ENCODE data around the gene CDHR3. TPM values are rescaled to one million over a fixed set of nuclear protein-coding genes. Genes with fewer than 3 reads are reported as not detected.

CDHR3 gene
- total RNA-seq, 1 experiment from 2014 or later = 8.7 TPM

DNA sequence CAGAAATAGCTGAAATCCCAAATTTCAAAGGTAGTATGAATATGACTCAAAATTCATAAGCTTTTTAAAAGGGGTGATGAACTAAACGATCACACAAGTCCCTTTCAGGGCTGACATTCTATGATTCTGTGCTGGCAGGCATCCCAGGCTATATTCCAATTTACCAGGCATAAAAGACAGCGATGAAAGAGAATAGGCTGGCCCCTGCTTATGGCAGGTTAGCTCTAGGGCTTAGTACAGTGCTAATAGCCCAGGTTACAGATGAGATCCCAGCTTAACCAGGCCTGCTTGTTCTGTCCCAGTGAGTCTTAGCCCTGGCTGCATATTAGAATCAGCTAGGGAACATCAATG lies 56.4 kb downstream of the CDHR3 start:
- no peaks in the 10 kb centered on the region for H3K9me3 ChIP-seq (ENCODE audit: insufficient read depth, low read depth)
- no peaks in the 10 kb centered on the region for H3K27me3 ChIP-seq (ENCODE audit: insufficient read depth, low read depth)
- no peak for DNase-seq
- intact Hi-C loops (cut with micrococcal nuclease; ENCODE audit: unreplicated experiment) = no loop called here
- no peak overlapping the region for H2AFZ ChIP-seq
- H3K4me2 ChIP-seq = no peak overlapping the region
- no peaks in the 10 kb centered on the region for H4K20me1 ChIP-seq (ENCODE audit: insufficient read depth)
- ChIA-PET POLR2A (ENCODE audit: unreplicated experiment) (no interaction called here), CTCF (interaction anchor here (0.7 kb wide), 1 partner anchor 518 kb away, joined by 3 read pairs; no protein-coding TSS in a partner anchor)
- no peaks in the 10 kb centered on the region for H3F3A ChIP-seq (ENCODE audit: insufficient read depth, low read depth)
- H3K4me1 ChIP-seq (replicated peaks; ENCODE audit: insufficient read depth) = no peaks in the 10 kb centered on the region
- no peak overlapping the region for H3K4me3 ChIP-seq
- no TSS peak for BruUV-seq (replicated peaks)
- TF ChIP-seq, protein P1, sequence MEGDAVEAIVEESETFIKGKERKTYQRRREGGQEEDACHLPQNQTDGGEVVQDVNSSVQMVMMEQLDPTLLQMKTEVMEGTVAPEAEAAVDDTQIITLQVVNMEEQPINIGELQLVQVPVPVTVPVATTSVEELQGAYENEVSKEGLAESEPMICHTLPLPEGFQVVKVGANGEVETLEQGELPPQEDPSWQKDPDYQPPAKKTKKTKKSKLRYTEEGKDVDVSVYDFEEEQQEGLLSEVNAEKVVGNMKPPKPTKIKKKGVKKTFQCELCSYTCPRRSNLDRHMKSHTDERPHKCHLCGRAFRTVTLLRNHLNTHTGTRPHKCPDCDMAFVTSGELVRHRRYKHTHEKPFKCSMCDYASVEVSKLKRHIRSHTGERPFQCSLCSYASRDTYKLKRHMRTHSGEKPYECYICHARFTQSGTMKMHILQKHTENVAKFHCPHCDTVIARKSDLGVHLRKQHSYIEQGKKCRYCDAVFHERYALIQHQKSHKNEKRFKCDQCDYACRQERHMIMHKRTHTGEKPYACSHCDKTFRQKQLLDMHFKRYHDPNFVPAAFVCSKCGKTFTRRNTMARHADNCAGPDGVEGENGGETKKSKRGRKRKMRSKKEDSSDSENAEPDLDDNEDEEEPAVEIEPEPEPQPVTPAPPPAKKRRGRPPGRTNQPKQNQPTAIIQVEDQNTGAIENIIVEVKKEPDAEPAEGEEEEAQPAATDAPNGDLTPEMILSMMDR (conservative IDR thresholded peaks at IDR 0.05) = no peak
- TF ChIP-seq EZH2 (IDR thresholded peaks at IDR 0.05; ENCODE audit: low read depth) = no peak
- no peaks in the 10 kb centered on the region for H3K79me2 ChIP-seq (ENCODE audit: low read depth)
- H3K27ac ChIP-seq = no peak overlapping the region
- H3K9me2 ChIP-seq (ENCODE audit: insufficient read depth) = no peaks in the 10 kb centered on the region
- H3K36me3 ChIP-seq (ENCODE audit: low read depth) = no peaks in the 10 kb centered on the region

DNA sequence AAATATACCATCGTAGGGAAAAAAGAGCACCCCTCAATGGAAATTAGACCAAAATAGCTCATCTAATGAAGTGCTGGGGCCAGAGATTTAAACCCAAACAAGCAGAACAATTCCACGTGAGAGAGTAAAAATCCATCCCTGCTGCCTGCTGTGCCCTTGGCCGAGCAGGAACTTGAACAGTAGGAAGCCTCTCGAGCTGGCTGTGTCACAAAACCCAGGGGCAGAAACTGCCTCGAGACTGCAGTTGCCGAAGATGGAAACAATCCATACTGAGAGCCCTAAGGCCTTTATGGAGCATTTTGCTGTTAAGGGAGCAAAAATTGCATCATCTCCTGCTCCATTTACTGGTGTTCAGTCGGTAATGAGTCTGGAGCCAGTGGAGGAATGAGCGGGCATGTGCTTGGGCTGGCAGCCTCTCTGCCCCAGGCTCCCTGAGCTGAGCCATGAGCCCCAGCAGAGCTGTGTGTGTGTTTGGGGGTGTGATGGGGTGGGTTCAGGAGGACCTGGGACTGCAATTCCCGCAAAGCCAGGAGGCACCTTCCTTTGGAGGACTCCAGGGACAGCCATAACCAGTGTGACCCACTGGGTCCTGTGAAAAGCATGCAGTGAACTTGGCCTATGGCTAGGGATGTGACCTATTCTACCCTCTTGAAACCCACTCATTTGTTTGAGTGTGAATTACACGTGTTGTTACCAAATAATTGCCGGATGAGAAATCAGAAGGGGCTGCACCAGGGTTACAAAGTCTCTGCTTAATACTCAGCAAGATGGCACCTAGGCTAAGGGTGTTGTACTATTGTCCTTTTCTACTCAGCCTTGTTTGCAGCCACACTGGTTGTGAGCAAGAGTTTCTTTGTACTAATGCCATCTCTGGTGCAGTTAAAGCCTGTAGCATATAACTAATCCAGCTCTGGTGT lies 58.3 kb downstream of the CDHR3 start:
- no TSS peak for BruUV-seq (replicated peaks)
- ChIA-PET CTCF (no interaction called here), POLR2A (ENCODE audit: unreplicated experiment) (no interaction called here)
- Histone ChIP-seq H3K79me2 (ENCODE audit: low read depth) (no peaks in the 10 kb centered on the region), H3K4me3 (no peak overlapping the region), H3F3A (ENCODE audit: insufficient read depth, low read depth) (no peaks in the 10 kb centered on the region), H3K4me1 (replicated peaks; ENCODE audit: insufficient read depth) (no peaks in the 10 kb centered on the region), H3K4me2 (no peak overlapping the region), H3K9me2 (ENCODE audit: insufficient read depth) (no peaks in the 10 kb centered on the region), H3K27ac (no peak overlapping the region), H2AFZ (no peak overlapping the region), H3K36me3 (ENCODE audit: low read depth) (no peaks in the 10 kb centered on the region), H4K20me1 (ENCODE audit: insufficient read depth) (no peaks in the 10 kb centered on the region), H3K9me3 (ENCODE audit: insufficient read depth, low read depth) (no peaks in the 10 kb centered on the region), H3K27me3 (ENCODE audit: insufficient read depth, low read depth) (no peaks in the 10 kb centered on the region)
- TF ChIP-seq EZH2 (IDR thresholded peaks at IDR 0.05; ENCODE audit: low read depth) = no peak
- no peak for DNase-seq
- intact Hi-C loops (cut with micrococcal nuclease; ENCODE audit: unreplicated experiment) = no loop called here

DNA sequence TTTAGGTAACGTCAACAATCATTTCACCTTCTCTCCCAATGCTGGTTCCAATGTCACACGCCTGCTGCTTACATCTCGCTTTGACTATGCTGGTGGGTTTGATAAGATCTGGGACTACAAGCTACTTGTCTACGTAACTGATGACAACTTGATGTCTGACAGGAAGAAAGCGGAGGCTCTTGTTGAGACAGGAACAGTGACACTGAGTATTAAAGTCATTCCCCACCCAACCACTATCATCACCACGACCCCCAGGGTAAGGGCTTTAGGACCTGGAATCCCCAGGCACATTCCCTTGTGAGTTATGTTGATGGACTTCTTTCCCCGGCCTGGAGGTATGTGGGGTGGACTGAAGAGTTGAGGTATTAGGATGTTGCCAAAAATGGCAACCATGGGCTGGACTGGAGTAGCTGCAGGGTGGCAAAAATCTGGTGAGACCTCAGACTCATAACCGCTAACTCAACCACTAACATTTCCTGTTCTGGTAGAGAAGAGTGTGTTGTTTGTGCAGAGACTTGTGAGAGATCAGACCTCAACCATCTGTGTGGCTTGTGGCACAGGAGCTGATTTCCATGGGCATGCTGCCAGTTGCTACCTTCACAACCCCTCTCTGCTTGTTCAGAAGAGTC lies 59.2 kb downstream of the CDHR3 start:
- CTCF ChIA-PET = interaction anchor here (0.6 kb wide), 1 partner anchor 133 kb away, joined by 3 read pairs; no protein-coding TSS in a partner anchor
- no TSS peak for BruUV-seq (replicated peaks)

More for the DNA sequence above, 59.2 kb downstream of the CDHR3 start:
- Histone ChIP-seq H3K79me2 (ENCODE audit: low read depth) (no peaks in the 10 kb centered on the region), H3K4me3 (no peak overlapping the region), H2AFZ (no peak overlapping the region), H3K9me2 (ENCODE audit: insufficient read depth) (no peaks in the 10 kb centered on the region), H3K36me3 (ENCODE audit: low read depth) (no peaks in the 10 kb centered on the region), H3K9me3 (ENCODE audit: insufficient read depth, low read depth) (no peaks in the 10 kb centered on the region), H3K4me2 (no peak overlapping the region), H4K20me1 (ENCODE audit: insufficient read depth) (no peaks in the 10 kb centered on the region), H3K27me3 (ENCODE audit: insufficient read depth, low read depth) (no peaks in the 10 kb centered on the region), H3F3A (ENCODE audit: insufficient read depth, low read depth) (no peaks in the 10 kb centered on the region), H3K27ac (no peak overlapping the region), H3K4me1 (replicated peaks; ENCODE audit: insufficient read depth) (no peaks in the 10 kb centered on the region)
- POLR2A ChIA-PET (ENCODE audit: unreplicated experiment) = no interaction called here
- no peak for DNase-seq
- intact Hi-C loops (cut with micrococcal nuclease; ENCODE audit: unreplicated experiment) = no loop called here
- TF ChIP-seq EZH2 (IDR thresholded peaks at IDR 0.05; ENCODE audit: low read depth) = no peak
- TF ChIP-seq, protein P1 (conservative IDR thresholded peaks at IDR 0.05) = no peak
